Prostate gland (tissue), 2 donors: ENCODE measurements around the gene BICC1. TPM values are rescaled to one million over a fixed set of nuclear protein-coding genes. Genes with fewer than 3 reads are reported as not detected.

Experiments
- DNase-seq: peaks from one replicate; pipeline ENCODE4 v3.0.0-alpha.2; 2019; ENCODE audit warnings: low spot score
- H3K27ac ChIP-seq, 2 donors: fragments of 200-600 bp; sonication (generic); 2 replicates each; pipeline ENCODE4 v1.5.1; 2017 to 2019
- H3K27me3 ChIP-seq: fragments of 200-600 bp; sonication (generic); replicated peaks from 2 replicates; pipeline ENCODE4 v1.5.1; 2019; ENCODE audit not compliant: insufficient read depth
- H3K36me3 ChIP-seq, 2 donors: fragments of 200-600 bp; sonication (generic); 1 replicate in 1 of 2; 2 replicates in 1 of 2; pipeline versions ENCODE4 v1.5.1 to v1.8.1; 2017 to 2019
- H3K4me1 ChIP-seq: fragments of 200-600 bp; sonication (generic); replicated peaks from 2 replicates; pipeline ENCODE4 v1.5.1; 2019
- H3K4me3 ChIP-seq, 2 donors: fragments of 200-600 bp; sonication (generic); 2 replicates each; pipeline ENCODE4 v1.5.1; 2017 to 2019
- H3K9me3 ChIP-seq: fragments of 200-600 bp; sonication (generic); 2 replicates; pipeline ENCODE4 v1.5.1; 2017
- CTCF ChIP-seq, 4 experiments: fragments of 200-600 bp in 2 of 4; fragments of 450-650 bp in 2 of 4; sonication (generic) in 2 of 4; IDR thresholded peaks; 1 replicate in 3 of 4; 2 replicates in 1 of 4; pipeline ENCODE4 v1.5.1; 2016 to 2019; ENCODE audit warnings: antibody characterized with exemption in 4 of 4, mild to moderate bottlenecking in 2 of 4, moderate library complexity in 2 of 4
- POLR2A ChIP-seq: fragments of 450-650 bp; IDR thresholded peaks from one replicate; pipeline ENCODE4 v1.6.1; 2016; ENCODE audit warnings: antibody characterized with exemption, mild to moderate bottlenecking
- POLR2AphosphoS5 ChIP-seq: sonication (generic); formaldehyde crosslinking; IDR thresholded peaks from one replicate; pipeline ENCODE4 v1.6.1; 2017; ENCODE audit warnings: antibody characterized with exemption
- WGBS: methylation state at CpG from one replicate; pipeline ENCODE4 v1.1.5; 2018; 5-methylcytosine and 5-hydroxymethylcytosine counted together
- intact Hi-C: fragments of 100-400 bp; cut with DNase I; formaldehyde crosslinking; loops from one replicate; pipeline ENCODE4 v1.14.2; 2022
- total RNA-seq, 2 donors: library from RNA; depleted of rRNA; stranded (reverse); fragments of >200 nt; gene quantifications; one replicate each; pipeline ENCODE4 v1.1.0, GENCODE V29; 2016

The BICC1 gene
- total RNA-seq, 2 donors from 2014 or later, result 5.1 to 12.7 TPM

GRCh38 chr10:58836991-58837575 is 324.4 kb downstream of the BICC1 start:
- H3K27me3 ChIP-seq, result no peaks in the 10 kb centered on the region
- TF ChIP-seq POLR2A (no peak), POLR2AphosphoS5 (no peak), CTCF (IDR thresholded peaks at IDR 0.05) (no peak)
- H3K4me3 ChIP-seq, result no peak overlapping the region
- intact Hi-C loops, result no loop called here
- no peak for DNase-seq
- no peaks in the 10 kb centered on the region for H3K4me1 ChIP-seq
- no peaks in the 10 kb centered on the region for H3K36me3 ChIP-seq
- H3K27ac ChIP-seq, result no peak overlapping the region
- WGBS, result 87% methylated on average over 8 of the region's 8 CpGs
- H3K9me3 ChIP-seq, result no peaks in the 10 kb centered on the region

- Histone ChIP-seq H3K27ac (no peak overlapping the region), H3K9me3 (no peaks in the 10 kb centered on the region), H3K4me1 (no peaks in the 10 kb centered on the region), H3K36me3 (no peaks in the 10 kb centered on the region), H3K4me3 (no peak overlapping the region), H3K27me3 (no peaks in the 10 kb centered on the region)
- WGBS, result 94% methylated on average over 2 of the region's 2 CpGs
- TF ChIP-seq CTCF (IDR thresholded peaks at IDR 0.05) (no peak), POLR2A (no peak), POLR2AphosphoS5 (no peak)
- DNase-seq, result no peak
- intact Hi-C loops, result no loop called here
Measured at GRCh38 chr10:58837826-58838225, 325.2 kb downstream of the BICC1 start.

GRCh38 chr10:58838561-58839208 is 326.0 kb downstream of the BICC1 start:
- intact Hi-C loops, result no loop called here
- WGBS, result 83% methylated on average over 1 of the region's 1 CpG

GRCh38 chr10:58839771-58840170 is 327.1 kb downstream of the BICC1 start:
- Histone ChIP-seq H3K27ac (no peak overlapping the region), H3K4me1 (no peaks in the 10 kb centered on the region), H3K36me3 (no peaks in the 10 kb centered on the region), H3K27me3 (no peaks in the 10 kb centered on the region), H3K9me3 (no peaks in the 10 kb centered on the region), H3K4me3 (no peak overlapping the region)
- DNase-seq, result no peak
- intact Hi-C loops, result no loop called here
- no peak for TF ChIP-seq POLR2AphosphoS5
- no peak for TF ChIP-seq CTCF (IDR thresholded peaks at IDR 0.05)
- TF ChIP-seq POLR2A, result no peak

More at GRCh38 chr10:58838561-58839208, 326.0 kb downstream of the BICC1 start:
- DNase-seq, result no peak
- Histone ChIP-seq H3K4me3 (no peak overlapping the region), H3K27ac (no peak overlapping the region), H3K27me3 (no peaks in the 10 kb centered on the region), H3K9me3 (no peaks in the 10 kb centered on the region), H3K4me1 (no peaks in the 10 kb centered on the region), H3K36me3 (no peaks in the 10 kb centered on the region)
- TF ChIP-seq CTCF (IDR thresholded peaks at IDR 0.05), result no peak
- no peak for TF ChIP-seq POLR2AphosphoS5
- TF ChIP-seq POLR2A, result no peak

GRCh38 chr10:58840840-58841435 is 328.3 kb downstream of the BICC1 start:
- intact Hi-C loops, result no loop called here

More at GRCh38 chr10:58840840-58841435, 328.3 kb downstream of the BICC1 start:
- Histone ChIP-seq H3K36me3 (no peaks in the 10 kb centered on the region), H3K4me1 (no peaks in the 10 kb centered on the region), H3K27me3 (no peaks in the 10 kb centered on the region), H3K27ac (no peak overlapping the region), H3K4me3 (no peak overlapping the region), H3K9me3 (no peaks in the 10 kb centered on the region)
- no peak for DNase-seq
- WGBS, result 100% methylated on average over 1 of the region's 1 CpG
- no peak for TF ChIP-seq POLR2A
- no peak for TF ChIP-seq CTCF (IDR thresholded peaks at IDR 0.05)
- no peak for TF ChIP-seq POLR2AphosphoS5
